ENCODE measurements around the gene TP53BP2.

- TF ChIP-seq CTCF (IDR thresholded peaks at IDR 0.05; ENCODE audit: low read depth, low read length) (no peak), EZH2phosphoT487 (IDR thresholded peaks at IDR 0.05; ENCODE audit: low read depth) (no peak)
Measured at GRCh38 chr1:223872308-223872901, 26.7 kb upstream of the TP53BP2 start.

Data from OCI-LY3 (cell line).